Measurements from ENCODE around the gene TESK1.
"Not testable (repeated sequence)": the region's sequence is repeated elsewhere in the genome, so short reads cannot be mapped to it uniquely, and the experiment has no call there.

DNA sequence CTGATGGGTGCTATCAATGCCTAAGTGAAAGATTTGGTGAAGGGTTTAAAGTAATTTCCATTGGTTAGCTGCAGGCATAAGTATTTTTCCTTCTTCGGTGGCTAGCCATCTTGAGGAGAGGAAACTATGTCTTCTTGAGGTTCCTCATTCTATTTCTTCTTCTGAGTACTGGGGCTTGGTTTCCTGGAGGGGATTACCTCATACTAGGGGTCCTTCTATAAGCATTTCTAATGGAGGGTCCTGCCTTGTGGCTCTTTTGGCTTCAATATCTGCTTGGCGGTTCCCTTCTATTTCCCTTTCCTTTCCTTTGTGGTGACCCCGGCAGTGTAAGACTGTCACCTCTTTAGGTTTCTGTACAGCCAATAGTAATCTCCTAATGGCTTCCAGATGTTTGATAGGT lies 36.4 kb downstream of the TESK1 start:
- not testable (repeated sequence) for TF ChIP-seq REST (IDR thresholded peaks at IDR 0.05; ENCODE audit: unreplicated experiment); EZH2 (IDR thresholded peaks at IDR 0.05; ENCODE audit: low read depth, unreplicated experiment); JUNB (IDR thresholded peaks at IDR 0.05; ENCODE audit: unreplicated experiment); EZH2phosphoT487 (IDR thresholded peaks at IDR 0.05; ENCODE audit: unreplicated experiment); NANOG (IDR thresholded peaks at IDR 0.05; ENCODE audit: borderline replicate concordance); POLR2AphosphoS5 (IDR thresholded peaks at IDR 0.05; ENCODE audit: low read depth); CREB1 (CRISPR knock-in tag; IDR thresholded peaks at IDR 0.05; ENCODE audit: low read depth); ETS1 (IDR thresholded peaks at IDR 0.05); STAT1 (IDR thresholded peaks at IDR 0.05; ENCODE audit: unreplicated experiment); ZNF331 (CRISPR knock-in tag; IDR thresholded peaks at IDR 0.05; ENCODE audit: low read depth)
- TF ChIP-seq, protein P1, sequence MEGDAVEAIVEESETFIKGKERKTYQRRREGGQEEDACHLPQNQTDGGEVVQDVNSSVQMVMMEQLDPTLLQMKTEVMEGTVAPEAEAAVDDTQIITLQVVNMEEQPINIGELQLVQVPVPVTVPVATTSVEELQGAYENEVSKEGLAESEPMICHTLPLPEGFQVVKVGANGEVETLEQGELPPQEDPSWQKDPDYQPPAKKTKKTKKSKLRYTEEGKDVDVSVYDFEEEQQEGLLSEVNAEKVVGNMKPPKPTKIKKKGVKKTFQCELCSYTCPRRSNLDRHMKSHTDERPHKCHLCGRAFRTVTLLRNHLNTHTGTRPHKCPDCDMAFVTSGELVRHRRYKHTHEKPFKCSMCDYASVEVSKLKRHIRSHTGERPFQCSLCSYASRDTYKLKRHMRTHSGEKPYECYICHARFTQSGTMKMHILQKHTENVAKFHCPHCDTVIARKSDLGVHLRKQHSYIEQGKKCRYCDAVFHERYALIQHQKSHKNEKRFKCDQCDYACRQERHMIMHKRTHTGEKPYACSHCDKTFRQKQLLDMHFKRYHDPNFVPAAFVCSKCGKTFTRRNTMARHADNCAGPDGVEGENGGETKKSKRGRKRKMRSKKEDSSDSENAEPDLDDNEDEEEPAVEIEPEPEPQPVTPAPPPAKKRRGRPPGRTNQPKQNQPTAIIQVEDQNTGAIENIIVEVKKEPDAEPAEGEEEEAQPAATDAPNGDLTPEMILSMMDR (conservative IDR thresholded peaks at IDR 0.05; ENCODE audit: low read depth in 2 of 2): not testable (repeated sequence)
